GM23338 (cell line): ENCODE measurements around the gene VWDE. TPM values are rescaled to one million over a fixed set of nuclear protein-coding genes. Genes with fewer than 3 reads are reported as not detected.
A peak's percentile ranks its signal among the peaks of the same experiment; 100 is the strongest.

Experiments
- ATAC-seq: fragments of 200-7000 bp; cut with Tn5 transposase; 3 replicates; pipeline ENCODE4 v1.9.1; 2020
- DNase-seq: peaks from one replicate; pipeline ENCODE4 v3.0.0-alpha.2; 2015; ENCODE audit warnings: low spot score
- H2AFZ ChIP-seq: fragments of 200-600 bp; sonication (generic); 2 replicates; pipeline ENCODE4 v1.8.0; 2016; ENCODE audit warnings: antibody characterized with exemption, mild to moderate bottlenecking, moderate library complexity
- H3F3A ChIP-seq: fragments of 200-600 bp; sonication (generic); replicated peaks from 2 replicates; pipeline ENCODE4 v1.8.0; 2017; ENCODE audit warnings: antibody characterized with exemption, mixed run types, low read depth
- H3K27ac ChIP-seq: fragments of 200-600 bp; sonication (generic); 2 replicates; pipeline ENCODE4 v1.6.1; 2016; ENCODE audit warnings: low read depth
- H3K27me3 ChIP-seq: fragments of 200-600 bp; sonication (generic); 2 replicates; pipeline ENCODE4 v1.8.0; 2016; ENCODE audit warnings: mild to moderate bottlenecking, mixed run types, moderate library complexity; ENCODE audit not compliant: insufficient read depth
- H3K36me3 ChIP-seq: fragments of 200-600 bp; sonication (generic); 2 replicates; pipeline ENCODE4 v1.8.0; 2016; ENCODE audit warnings: mild to moderate bottlenecking; ENCODE audit not compliant: insufficient read depth
- H3K4me1 ChIP-seq: fragments of 200-600 bp; sonication (generic); 2 replicates; pipeline ENCODE4 v1.8.0; 2016; ENCODE audit warnings: mild to moderate bottlenecking, moderate library complexity; ENCODE audit not compliant: insufficient read depth
- H3K4me2 ChIP-seq: fragments of 200-600 bp; sonication (generic); 2 replicates; pipeline ENCODE4 v1.7.1; 2017; ENCODE audit warnings: mixed run types
- H3K4me3 ChIP-seq: fragments of 200-600 bp; sonication (generic); 2 replicates; pipeline ENCODE4 v1.6.1; 2016; ENCODE audit warnings: mixed run types
- H3K79me2 ChIP-seq: fragments of 200-600 bp; sonication (generic); replicated peaks from 2 replicates; pipeline ENCODE4 v1.8.0; 2017; ENCODE audit warnings: mild to moderate bottlenecking; ENCODE audit not compliant: insufficient read depth
- H3K9me2 ChIP-seq: fragments of 200-600 bp; sonication (generic); 2 replicates; pipeline ENCODE4 v1.8.0; 2017; ENCODE audit not compliant: insufficient read depth
- H4K20me1 ChIP-seq: fragments of 200-600 bp; sonication (generic); replicated peaks from 2 replicates; pipeline ENCODE4 v1.8.0; 2017; ENCODE audit warnings: mild to moderate bottlenecking; ENCODE audit not compliant: insufficient read depth
- H3K27ac Mint-ChIP-seq: 2 replicates; pipeline ENCODE4 v1.8.0; 2020; ENCODE audit warnings: inconsistent platforms, mild to moderate bottlenecking, moderate library complexity, mixed read lengths
- H3K27me3 Mint-ChIP-seq: 3 replicates; pipeline ENCODE4 v1.8.0; 2022; ENCODE audit warnings: low read depth, mild to moderate bottlenecking, moderate library complexity, mixed read lengths, inconsistent platforms; ENCODE audit not compliant: insufficient read depth, poor library complexity
- H3K36me3 Mint-ChIP-seq: 3 replicates; pipeline ENCODE4 v1.8.0; 2021; ENCODE audit warnings: low read depth, mild to moderate bottlenecking, inconsistent platforms, moderate library complexity, mixed read lengths
- H3K4me1 Mint-ChIP-seq: 3 replicates; pipeline ENCODE4 v1.8.0; 2020; ENCODE audit warnings: mild to moderate bottlenecking, inconsistent platforms, mixed read lengths
- H3K4me3 Mint-ChIP-seq: 3 replicates; pipeline ENCODE4 v1.8.0; 2021; ENCODE audit warnings: moderate library complexity, mild to moderate bottlenecking, inconsistent platforms, mixed read lengths
- H3K9me3 Mint-ChIP-seq: 3 replicates; pipeline ENCODE4 v1.8.0; 2020; ENCODE audit warnings: moderate library complexity, mild to moderate bottlenecking, inconsistent platforms, mixed read lengths
- CREB1 ChIP-seq: fragments of 250-450 bp; sonication (Bioruptor Pico); IDR thresholded peaks from 2 replicates; pipeline ENCODE4 v1.5.0; 2020; ENCODE audit warnings: low read depth, mild to moderate bottlenecking, moderate library complexity
- CTCF ChIP-seq, 2 experiments: fragments of 200-600 bp in 1 of 2; sonication (generic) in 1 of 2; conservative IDR thresholded peaks; 2 replicates each; pipeline versions ENCODE4 v1.5.1 to v1.6.1; 2016 to 2017; ENCODE audit warnings: antibody characterized with exemption in 2 of 2, low read depth in 2 of 2, mild to moderate bottlenecking in 2 of 2, moderate library complexity in 1 of 2
- EZH2 ChIP-seq: fragments of 200-600 bp; sonication (generic); IDR thresholded peaks from one replicate; pipeline ENCODE4 v1.8.0; 2017; ENCODE audit warnings: antibody characterized with exemption, mild to moderate bottlenecking, low read depth; ENCODE audit not compliant: unreplicated experiment
- EZH2phosphoT487 ChIP-seq: fragments of 200-600 bp; sonication (generic); IDR thresholded peaks from one replicate; pipeline ENCODE4 v1.8.1; 2018; ENCODE audit warnings: antibody characterized with exemption; ENCODE audit not compliant: unreplicated experiment
- JUNB ChIP-seq: IDR thresholded peaks from one replicate; pipeline ENCODE4 v1.6.1; 2016; ENCODE audit warnings: antibody characterized with exemption; ENCODE audit not compliant: unreplicated experiment
- NANOG ChIP-seq: IDR thresholded peaks from 2 replicates; pipeline ENCODE4 v1.6.1; 2016; ENCODE audit warnings: antibody characterized with exemption, borderline replicate concordance
- POLR2AphosphoS5 ChIP-seq: IDR thresholded peaks from 2 replicates; pipeline ENCODE4 v1.6.1; 2016; ENCODE audit warnings: antibody characterized with exemption, low read depth
- REST ChIP-seq: IDR thresholded peaks from one replicate; pipeline ENCODE4 v1.6.1; 2018; ENCODE audit warnings: antibody characterized with exemption; ENCODE audit not compliant: unreplicated experiment
- STAT1 ChIP-seq: IDR thresholded peaks from one replicate; pipeline ENCODE4 v1.6.1; 2016; ENCODE audit warnings: antibody characterized with exemption; ENCODE audit not compliant: unreplicated experiment
- ZNF114 ChIP-seq: fragments of 250-450 bp; sonication (Bioruptor Pico); IDR thresholded peaks from 2 replicates; pipeline ENCODE4 v1.5.0; 2020; ENCODE audit warnings: mild to moderate bottlenecking, moderate library complexity
- ZNF331 ChIP-seq: fragments of 250-450 bp; sonication (Bioruptor Pico); IDR thresholded peaks from 2 replicates; pipeline ENCODE4 v1.5.0; 2020; ENCODE audit warnings: low read depth, mild to moderate bottlenecking, moderate library complexity
- polyA plus RNA-seq: library from polyadenylated mRNA; unstranded; fragments of >200 nt; fragmentation: Nextera tagmentation; extraction: Ambion mirVana; gene quantifications from 2 replicates; pipeline ENCODE4 v1.2.1, GENCODE V29; 2016
- total RNA-seq: library from RNA; depleted of rRNA; stranded (reverse); fragments of >200 nt; shearing (Covaris generic); gene quantifications from 2 replicates; pipeline ENCODE4 v1.2.3, GENCODE V29; 2014
- TF ChIP-seq, protein P1 (sequence below): IDR thresholded peaks from 2 replicates; pipeline ENCODE4 v1.6.1; 2016; ENCODE audit warnings: antibody characterized with exemption
- TF ChIP-seq, protein P2 (sequence below): fragments of 250-450 bp; sonication (Bioruptor Pico); IDR thresholded peaks from 2 replicates; pipeline ENCODE4 v1.5.0; 2020; ENCODE audit warnings: mild to moderate bottlenecking, moderate library complexity

VWDE gene
- total and polyA plus RNA-seq, 2 experiments from 2014 or later = 24.6 to 45.5 TPM

GRCh38 chr7:12450615-12451014 is 47.0 kb upstream of the VWDE start:
- peaks cover 18% of the 10 kb centered on the region for H3K36me3 Mint-ChIP-seq

More at GRCh38 chr7:12450615-12451014, 47.0 kb upstream of the VWDE start:
- Mint-ChIP-seq H3K4me1 (peaks cover 21% of the 10 kb centered on the region), H3K27ac (no peak overlapping the region), H3K9me3 (peaks cover 12% of the 10 kb centered on the region; the same call in 2 of the 3 replicates), H3K27me3 (peaks cover 4% of the 10 kb centered on the region), H3K4me3 (no peak overlapping the region)
- H3F3A ChIP-seq = no peaks in the 10 kb centered on the region
- H3K79me2 ChIP-seq = no peaks in the 10 kb centered on the region
- peak overlapping the region; percentile 49; the same call in 1 of the 2 replicates for H3K4me2 ChIP-seq
- no peak overlapping the region for H3K4me3 ChIP-seq
- H3K9me2 ChIP-seq = 0 out of 2 replicates have a peak, but pooled peaks cover 11% of the 10 kb centered on the region
- DNase-seq = no peak
- H3K27ac ChIP-seq = no peak overlapping the region
- peak; percentile 45; the same call in 1 of the 3 replicates for ATAC-seq
- H3K27me3 ChIP-seq = no peaks in the 10 kb centered on the region
- no peak overlapping the region; the same call in 1 of the 2 replicates for H2AFZ ChIP-seq
- TF ChIP-seq CREB1 (no peak), EZH2 (no peak), EZH2phosphoT487 (no peak), REST (no peak), ZNF114 (CRISPR knock-in tag) (no peak), STAT1 (no peak), JUNB (no peak), CTCF (conservative IDR thresholded peaks at IDR 0.05; ENCODE audit: low read depth in 2 of 2) (no peak), POLR2AphosphoS5 (no peak), NANOG (no peak), ZNF331 (CRISPR knock-in tag) (no peak)
- TF ChIP-seq, protein P1, sequence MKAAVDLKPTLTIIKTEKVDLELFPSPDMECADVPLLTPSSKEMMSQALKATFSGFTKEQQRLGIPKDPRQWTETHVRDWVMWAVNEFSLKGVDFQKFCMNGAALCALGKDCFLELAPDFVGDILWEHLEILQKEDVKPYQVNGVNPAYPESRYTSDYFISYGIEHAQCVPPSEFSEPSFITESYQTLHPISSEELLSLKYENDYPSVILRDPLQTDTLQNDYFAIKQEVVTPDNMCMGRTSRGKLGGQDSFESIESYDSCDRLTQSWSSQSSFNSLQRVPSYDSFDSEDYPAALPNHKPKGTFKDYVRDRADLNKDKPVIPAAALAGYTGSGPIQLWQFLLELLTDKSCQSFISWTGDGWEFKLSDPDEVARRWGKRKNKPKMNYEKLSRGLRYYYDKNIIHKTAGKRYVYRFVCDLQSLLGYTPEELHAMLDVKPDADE = no peak
- TF ChIP-seq, protein P2, sequence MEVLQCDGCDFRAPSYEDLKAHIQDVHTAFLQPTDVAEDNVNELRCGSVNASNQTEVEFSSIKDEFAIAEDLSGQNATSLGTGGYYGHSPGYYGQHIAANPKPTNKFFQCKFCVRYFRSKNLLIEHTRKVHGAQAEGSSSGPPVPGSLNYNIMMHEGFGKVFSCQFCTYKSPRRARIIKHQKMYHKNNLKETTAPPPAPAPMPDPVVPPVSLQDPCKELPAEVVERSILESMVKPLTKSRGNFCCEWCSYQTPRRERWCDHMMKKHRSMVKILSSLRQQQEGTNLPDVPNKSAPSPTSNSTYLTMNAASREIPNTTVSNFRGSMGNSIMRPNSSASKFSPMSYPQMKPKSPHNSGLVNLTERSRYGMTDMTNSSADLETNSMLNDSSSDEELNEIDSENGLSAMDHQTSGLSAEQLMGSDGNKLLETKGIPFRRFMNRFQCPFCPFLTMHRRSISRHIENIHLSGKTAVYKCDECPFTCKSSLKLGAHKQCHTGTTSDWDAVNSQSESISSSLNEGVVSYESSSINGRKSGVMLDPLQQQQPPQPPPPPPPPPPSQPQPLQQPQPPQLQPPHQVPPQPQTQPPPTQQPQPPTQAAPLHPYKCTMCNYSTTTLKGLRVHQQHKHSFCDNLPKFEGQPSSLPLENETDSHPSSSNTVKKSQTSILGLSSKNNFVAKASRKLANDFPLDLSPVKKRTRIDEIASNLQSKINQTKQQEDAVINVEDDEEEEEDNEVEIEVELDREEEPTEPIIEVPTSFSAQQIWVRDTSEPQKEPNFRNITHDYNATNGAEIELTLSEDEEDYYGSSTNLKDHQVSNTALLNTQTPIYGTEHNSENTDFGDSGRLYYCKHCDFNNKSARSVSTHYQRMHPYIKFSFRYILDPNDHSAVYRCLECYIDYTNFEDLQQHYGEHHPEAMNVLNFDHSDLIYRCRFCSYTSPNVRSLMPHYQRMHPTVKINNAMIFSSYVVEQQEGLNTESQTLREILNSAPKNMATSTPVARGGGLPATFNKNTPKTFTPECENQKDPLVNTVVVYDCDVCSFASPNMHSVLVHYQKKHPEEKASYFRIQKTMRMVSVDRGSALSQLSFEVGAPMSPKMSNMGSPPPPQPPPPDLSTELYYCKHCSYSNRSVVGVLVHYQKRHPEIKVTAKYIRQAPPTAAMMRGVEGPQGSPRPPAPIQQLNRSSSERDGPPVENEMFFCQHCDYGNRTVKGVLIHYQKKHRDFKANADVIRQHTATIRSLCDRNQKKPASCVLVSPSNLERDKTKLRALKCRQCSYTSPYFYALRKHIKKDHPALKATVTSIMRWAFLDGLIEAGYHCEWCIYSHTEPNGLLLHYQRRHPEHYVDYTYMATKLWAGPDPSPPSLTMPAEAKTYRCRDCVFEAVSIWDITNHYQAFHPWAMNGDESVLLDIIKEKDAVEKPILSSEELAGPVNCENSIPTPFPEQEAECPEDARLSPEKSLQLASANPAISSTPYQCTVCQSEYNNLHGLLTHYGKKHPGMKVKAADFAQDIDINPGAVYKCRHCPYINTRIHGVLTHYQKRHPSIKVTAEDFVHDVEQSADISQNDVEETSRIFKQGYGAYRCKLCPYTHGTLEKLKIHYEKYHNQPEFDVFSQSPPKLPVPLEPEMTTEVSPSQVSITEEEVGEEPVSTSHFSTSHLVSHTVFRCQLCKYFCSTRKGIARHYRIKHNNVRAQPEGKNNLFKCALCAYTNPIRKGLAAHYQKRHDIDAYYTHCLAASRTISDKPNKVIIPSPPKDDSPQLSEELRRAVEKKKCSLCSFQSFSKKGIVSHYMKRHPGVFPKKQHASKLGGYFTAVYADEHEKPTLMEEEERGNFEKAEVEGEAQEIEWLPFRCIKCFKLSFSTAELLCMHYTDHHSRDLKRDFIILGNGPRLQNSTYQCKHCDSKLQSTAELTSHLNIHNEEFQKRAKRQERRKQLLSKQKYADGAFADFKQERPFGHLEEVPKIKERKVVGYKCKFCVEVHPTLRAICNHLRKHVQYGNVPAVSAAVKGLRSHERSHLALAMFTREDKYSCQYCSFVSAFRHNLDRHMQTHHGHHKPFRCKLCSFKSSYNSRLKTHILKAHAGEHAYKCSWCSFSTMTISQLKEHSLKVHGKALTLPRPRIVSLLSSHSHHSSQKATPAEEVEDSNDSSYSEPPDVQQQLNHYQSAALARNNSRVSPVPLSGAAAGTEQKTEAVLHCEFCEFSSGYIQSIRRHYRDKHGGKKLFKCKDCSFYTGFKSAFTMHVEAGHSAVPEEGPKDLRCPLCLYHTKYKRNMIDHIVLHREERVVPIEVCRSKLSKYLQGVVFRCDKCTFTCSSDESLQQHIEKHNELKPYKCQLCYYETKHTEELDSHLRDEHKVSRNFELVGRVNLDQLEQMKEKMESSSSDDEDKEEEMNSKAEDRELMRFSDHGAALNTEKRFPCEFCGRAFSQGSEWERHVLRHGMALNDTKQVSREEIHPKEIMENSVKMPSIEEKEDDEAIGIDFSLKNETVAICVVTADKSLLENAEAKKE (CRISPR knock-in tag) = no peak
- H4K20me1 ChIP-seq = no peaks in the 10 kb centered on the region
- peaks cover 10% of the 10 kb centered on the region; the same call in 1 of the 2 replicates for H3K4me1 ChIP-seq
- H3K36me3 ChIP-seq = 0 out of 2 replicates have a peak, but pooled peaks cover 7% of the 10 kb centered on the region
